HCT116 (cell line): Measurements from ENCODE around the gene TTLL4. TPM values are rescaled to one million over a fixed set of nuclear protein-coding genes. Genes with fewer than 3 reads are reported as not detected.

Experiments used
- ATAC-seq: fragments of 200-7000 bp; cut with Tn5 transposase; 2 replicates; pipeline ENCODE4 v1.9.1; 2020; ENCODE audit warnings: mild to moderate bottlenecking, moderate library complexity
- BruUV-seq: library from RNA; stranded (reverse); fragments of 400-500 nt; replicated peaks from 2 replicates; lab custom pipeline; 2021; lab: Mats Ljungman, UMichigan
- CTCF ChIA-PET: fragments of 300-600 bp; sonication (Branson Sonifier 250); formaldehyde crosslinking; loops from one replicate; lab custom pipeline; 2021; ENCODE audit warnings: antibody characterized with exemption; lab: Charles Lee
- POLR2A ChIA-PET: fragments of 300-600, 350-600 bp; sonication (Branson Sonifier 250); formaldehyde crosslinking; loops from one replicate; lab custom pipeline; 2021; ENCODE audit warnings: antibody characterized with exemption; lab: Charles Lee
- RAD21 ChIA-PET, 2 experiments: fragments of 300-600 bp; sonication (Branson Sonifier 250); formaldehyde crosslinking; loops; one replicate each; lab custom pipeline; 2023; ENCODE audit warnings: low total read pairs in 2 of 2; ENCODE audit not compliant: uncharacterized antibody in 2 of 2, unreplicated experiment in 2 of 2, low non-redundant PET in 1 of 2; lab: Charles Lee
- DNase-seq: peaks from one replicate; pipeline ENCODE4 v3.0.0-alpha.2; 2010; ENCODE audit warnings: low read depth, low spot score
- H2AFZ ChIP-seq: fragments of 200-600 bp; shearing (Covaris generic), sonication (generic); 2 replicates; pipeline ENCODE4 v1.6.1; 2017; ENCODE audit warnings: low read depth, mixed run types, mixed read lengths, antibody characterized with exemption, low read length; ENCODE audit not compliant: poor library complexity, severe bottlenecking
- H3K27ac ChIP-seq: 2 replicates; pipeline ENCODE4 v1.5.1; 2012; ENCODE audit warnings: low read depth, low read length
- H3K27me3 ChIP-seq: fragments of 200-600 bp; sonication (generic); 2 replicates; pipeline ENCODE4 v1.6.1; 2016; ENCODE audit warnings: mixed run types, low read length, mixed read lengths; ENCODE audit not compliant: insufficient read depth
- H3K36me3 ChIP-seq, 2 experiments: fragments of 200-500 bp in 1 of 2; fragments of 200-600 bp in 1 of 2; sonication (Bioruptor generic) in 1 of 2; sonication (generic) in 1 of 2; 2 replicates each; pipeline versions ENCODE4 v1.5.1 to v1.6.1; 2014 to 2016; ENCODE audit warnings: low read length in 2 of 2, inconsistent platforms in 1 of 2, mixed read lengths in 1 of 2, mixed run types in 1 of 2; ENCODE audit not compliant: insufficient read depth in 2 of 2, control insufficient read depth in 1 of 2
- H3K4me1 ChIP-seq, 2 experiments: fragments of 200-600 bp in 1 of 2; sonication (generic) in 1 of 2; 2 replicates each; pipeline versions ENCODE4 v1.5.1 to v1.6.1; 2012 to 2017; ENCODE audit warnings: low read length in 2 of 2, inconsistent platforms in 1 of 2, mild to moderate bottlenecking in 1 of 2, mixed read lengths in 1 of 2, mixed run types in 1 of 2, moderate library complexity in 1 of 2; ENCODE audit not compliant: insufficient read depth in 2 of 2, control insufficient read depth in 1 of 2
- H3K4me2 ChIP-seq: fragments of 200-600 bp; sonication (generic); 2 replicates; pipeline ENCODE4 v1.6.1; 2017; ENCODE audit warnings: mixed run types, low read length, mixed read lengths
- H3K4me3 ChIP-seq, 2 experiments: fragments of 200-600 bp in 1 of 2; sonication (generic) in 1 of 2; replicated peaks in 1 of 2; 2 replicates each; pipeline ENCODE4 v1.5.1; 2011 to 2016; ENCODE audit warnings: low read length in 2 of 2, control low read depth in 1 of 2, low read depth in 1 of 2, mild to moderate bottlenecking in 1 of 2, mixed read lengths in 1 of 2, mixed run types in 1 of 2
- H3K79me2 ChIP-seq: fragments of 200-600 bp; sonication (generic); 2 replicates; pipeline ENCODE4 v1.6.1; 2017; ENCODE audit warnings: mild to moderate bottlenecking, mixed run types, low read length, moderate library complexity, mixed read lengths; ENCODE audit not compliant: insufficient read depth
- H3K9ac ChIP-seq: fragments of 200-600 bp; sonication (generic); 2 replicates; pipeline ENCODE4 v1.6.1; 2016; ENCODE audit warnings: low read length, mixed read lengths
- H3K9me2 ChIP-seq: fragments of 200-600 bp; sonication (generic), shearing (Covaris generic); 2 replicates; pipeline ENCODE4 v1.6.1; 2017; ENCODE audit warnings: mixed run types, mild to moderate bottlenecking, moderate library complexity; ENCODE audit not compliant: insufficient read depth
- H3K9me3 ChIP-seq, 2 experiments: fragments of 200-500 bp in 1 of 2; fragments of 200-600 bp in 1 of 2; sonication (Bioruptor generic) in 1 of 2; sonication (generic) in 1 of 2; 2 replicates each; pipeline ENCODE4 v1.6.1; 2014 to 2017; ENCODE audit warnings: low read length in 2 of 2, mixed read lengths in 2 of 2, inconsistent platforms in 1 of 2, low read depth in 1 of 2, mild to moderate bottlenecking in 1 of 2, mixed run types in 1 of 2, moderate library complexity in 1 of 2; ENCODE audit not compliant: control insufficient read depth in 1 of 2, insufficient read depth in 1 of 2
- H4K20me1 ChIP-seq: fragments of 200-600 bp; sonication (generic), shearing (Covaris generic); 2 replicates; pipeline ENCODE4 v1.6.1; 2017; ENCODE audit warnings: mixed run types, mild to moderate bottlenecking, moderate library complexity; ENCODE audit not compliant: insufficient read depth
- CBX3 ChIP-seq: IDR thresholded peaks from 2 replicates; pipeline ENCODE4 v1.6.1; 2012; ENCODE audit warnings: low read depth
- EGR1 ChIP-seq: IDR thresholded peaks from 2 replicates; pipeline ENCODE4 v1.6.1; 2012; ENCODE audit warnings: low read depth
- ELF1 ChIP-seq: IDR thresholded peaks from 2 replicates; pipeline ENCODE4 v1.6.1; 2012; ENCODE audit warnings: low read depth, borderline replicate concordance
- EZH2 ChIP-seq: fragments of 200-600 bp; sonication (generic); IDR thresholded peaks from 2 replicates; pipeline ENCODE4 v1.6.1; 2017; ENCODE audit warnings: antibody characterized with exemption, mixed run types
- POLR2A ChIP-seq: IDR thresholded peaks from 2 replicates; pipeline ENCODE4 v1.7.0; 2011; ENCODE audit warnings: borderline replicate concordance; ENCODE audit not compliant: insufficient read depth, insufficient read length; ENCODE audit errors: extremely low read depth
- POLR2AphosphoS5 ChIP-seq: IDR thresholded peaks from 2 replicates; pipeline ENCODE4 v1.6.1; 2011; ENCODE audit warnings: mild to moderate bottlenecking, low read depth, low read length, moderate library complexity
- RAD21 ChIP-seq: IDR thresholded peaks from 2 replicates; pipeline ENCODE4 v1.6.1; 2012; ENCODE audit warnings: low read depth, mild to moderate bottlenecking
- SP1 ChIP-seq: IDR thresholded peaks from 2 replicates; pipeline ENCODE4 v1.6.1; 2012; ENCODE audit warnings: low read depth
- SRF ChIP-seq: IDR thresholded peaks from 2 replicates; pipeline ENCODE4 v1.6.1; 2012; ENCODE audit warnings: low read depth
- TCF7L2 ChIP-seq: IDR thresholded peaks from 2 replicates; pipeline ENCODE4 v1.7.0; 2011; ENCODE audit warnings: borderline replicate concordance, inconsistent platforms; ENCODE audit not compliant: insufficient read depth, insufficient read length; ENCODE audit errors: extremely low read depth
- YY1 ChIP-seq: IDR thresholded peaks from 2 replicates; pipeline ENCODE4 v1.6.1; 2011; ENCODE audit warnings: low read length, low read depth, moderate library complexity, mild to moderate bottlenecking; ENCODE audit not compliant: insufficient replicate concordance; ENCODE audit errors: extremely low read depth
- ZNF274 ChIP-seq: fragments of 200-500 bp; sonication (Bioruptor generic); IDR thresholded peaks from 2 replicates; pipeline ENCODE4 v1.6.1; 2014; ENCODE audit warnings: mild to moderate bottlenecking, low read depth, low read length, inconsistent platforms
- intact Hi-C: fragments of 100-400 bp; cut with micrococcal nuclease; formaldehyde crosslinking; loops from 2 replicates; pipeline ENCODE4 v1.10.0; 2022
- total RNA-seq: library from RNA; stranded (reverse); gene quantifications from one replicate; pipeline ENCODE4 v1.2.1, GENCODE V29; 2021; ENCODE audit not compliant: unreplicated experiment
- TF ChIP-seq, protein P1 (sequence below), 3 experiments: fragments of 200-600 bp in 1 of 3; sonication (generic) in 1 of 3; IDR thresholded peaks in 2 of 3; conservative IDR thresholded peaks in 1 of 3; 2 replicates each; pipeline ENCODE4 v1.5.1; 2012 to 2017; ENCODE audit warnings: low read depth in 2 of 3, low read length in 2 of 3, antibody characterized with exemption in 1 of 3, borderline replicate concordance in 1 of 3, control low read depth in 1 of 3, mild to moderate bottlenecking in 1 of 3, mixed read lengths in 1 of 3, mixed run types in 1 of 3, moderate library complexity in 1 of 3; ENCODE audit not compliant: insufficient read depth in 1 of 3
- TF ChIP-seq, protein P2 (sequence below): IDR thresholded peaks from 2 replicates; pipeline ENCODE4 v1.6.1; 2012
- TF ChIP-seq, protein P3 (sequence below): IDR thresholded peaks from 2 replicates; pipeline ENCODE4 v1.6.1; 2012
- TF ChIP-seq, protein P4 (sequence below): IDR thresholded peaks from 2 replicates; pipeline ENCODE4 v1.6.1; 2011; ENCODE audit warnings: mild to moderate bottlenecking, low read length, moderate library complexity; ENCODE audit not compliant: insufficient replicate concordance; ENCODE audit errors: extremely low read depth
- TF ChIP-seq, protein P5 (sequence below): IDR thresholded peaks from 2 replicates; pipeline ENCODE4 v1.6.1; 2012; ENCODE audit warnings: low read depth

Gene TTLL4
- total RNA-seq, 1 experiment from 2014 or later, result 53.0 TPM

DNA sequence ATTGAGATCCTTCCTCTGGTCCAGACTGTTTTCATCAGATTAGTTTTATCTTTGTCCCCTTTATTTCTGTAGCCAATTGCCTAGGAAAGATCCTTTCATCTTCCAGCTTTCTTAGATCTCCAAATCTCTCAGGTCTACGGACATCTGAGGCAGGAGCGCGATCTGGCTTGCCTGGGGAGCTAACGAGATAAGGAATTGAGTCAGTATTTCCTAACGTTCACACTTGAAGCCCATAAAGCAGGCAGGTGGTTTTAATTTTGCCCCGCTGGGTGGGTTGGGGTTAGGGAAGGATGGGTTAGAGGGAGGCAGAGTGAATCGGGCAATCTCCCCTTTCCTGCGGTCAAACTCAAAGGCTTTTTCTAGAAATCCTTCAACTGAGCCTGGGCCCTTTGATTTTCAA lies 727 bp upstream of the TTLL4 start:
- peaks cover 40% of the 10 kb centered on the region for H3K79me2 ChIP-seq
- no peak overlapping the region for H3K9ac ChIP-seq
- H3K36me3 ChIP-seq, result no peaks in the 10 kb centered on the region
- H3K9me2 ChIP-seq, result no peaks in the 10 kb centered on the region
- TF ChIP-seq, protein P1, sequence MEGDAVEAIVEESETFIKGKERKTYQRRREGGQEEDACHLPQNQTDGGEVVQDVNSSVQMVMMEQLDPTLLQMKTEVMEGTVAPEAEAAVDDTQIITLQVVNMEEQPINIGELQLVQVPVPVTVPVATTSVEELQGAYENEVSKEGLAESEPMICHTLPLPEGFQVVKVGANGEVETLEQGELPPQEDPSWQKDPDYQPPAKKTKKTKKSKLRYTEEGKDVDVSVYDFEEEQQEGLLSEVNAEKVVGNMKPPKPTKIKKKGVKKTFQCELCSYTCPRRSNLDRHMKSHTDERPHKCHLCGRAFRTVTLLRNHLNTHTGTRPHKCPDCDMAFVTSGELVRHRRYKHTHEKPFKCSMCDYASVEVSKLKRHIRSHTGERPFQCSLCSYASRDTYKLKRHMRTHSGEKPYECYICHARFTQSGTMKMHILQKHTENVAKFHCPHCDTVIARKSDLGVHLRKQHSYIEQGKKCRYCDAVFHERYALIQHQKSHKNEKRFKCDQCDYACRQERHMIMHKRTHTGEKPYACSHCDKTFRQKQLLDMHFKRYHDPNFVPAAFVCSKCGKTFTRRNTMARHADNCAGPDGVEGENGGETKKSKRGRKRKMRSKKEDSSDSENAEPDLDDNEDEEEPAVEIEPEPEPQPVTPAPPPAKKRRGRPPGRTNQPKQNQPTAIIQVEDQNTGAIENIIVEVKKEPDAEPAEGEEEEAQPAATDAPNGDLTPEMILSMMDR (IDR thresholded peaks at IDR 0.05 in 2 of 3, conservative IDR thresholded peaks at IDR 0.05 in 1 of 3; ENCODE audit: borderline replicate concordance in 1 of 3, insufficient read depth in 1 of 3, low read depth in 2 of 3, low read length in 2 of 3), result no peak
- TF ChIP-seq POLR2AphosphoS5 (no peak), ELF1 (no peak), YY1 (no peak), CBX3 (no peak), SP1 (no peak), ZNF274 (no peak), TCF7L2 (no peak), EZH2 (no peak), RAD21 (no peak), SRF (no peak), EGR1 (no peak), POLR2A (no peak)
- TF ChIP-seq, protein P2, sequence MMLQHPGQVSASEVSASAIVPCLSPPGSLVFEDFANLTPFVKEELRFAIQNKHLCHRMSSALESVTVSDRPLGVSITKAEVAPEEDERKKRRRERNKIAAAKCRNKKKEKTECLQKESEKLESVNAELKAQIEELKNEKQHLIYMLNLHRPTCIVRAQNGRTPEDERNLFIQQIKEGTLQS, result no peak
- TF ChIP-seq, protein P3, sequence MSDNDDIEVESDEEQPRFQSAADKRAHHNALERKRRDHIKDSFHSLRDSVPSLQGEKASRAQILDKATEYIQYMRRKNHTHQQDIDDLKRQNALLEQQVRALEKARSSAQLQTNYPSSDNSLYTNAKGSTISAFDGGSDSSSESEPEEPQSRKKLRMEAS, result no peak
- TF ChIP-seq, protein P4, sequence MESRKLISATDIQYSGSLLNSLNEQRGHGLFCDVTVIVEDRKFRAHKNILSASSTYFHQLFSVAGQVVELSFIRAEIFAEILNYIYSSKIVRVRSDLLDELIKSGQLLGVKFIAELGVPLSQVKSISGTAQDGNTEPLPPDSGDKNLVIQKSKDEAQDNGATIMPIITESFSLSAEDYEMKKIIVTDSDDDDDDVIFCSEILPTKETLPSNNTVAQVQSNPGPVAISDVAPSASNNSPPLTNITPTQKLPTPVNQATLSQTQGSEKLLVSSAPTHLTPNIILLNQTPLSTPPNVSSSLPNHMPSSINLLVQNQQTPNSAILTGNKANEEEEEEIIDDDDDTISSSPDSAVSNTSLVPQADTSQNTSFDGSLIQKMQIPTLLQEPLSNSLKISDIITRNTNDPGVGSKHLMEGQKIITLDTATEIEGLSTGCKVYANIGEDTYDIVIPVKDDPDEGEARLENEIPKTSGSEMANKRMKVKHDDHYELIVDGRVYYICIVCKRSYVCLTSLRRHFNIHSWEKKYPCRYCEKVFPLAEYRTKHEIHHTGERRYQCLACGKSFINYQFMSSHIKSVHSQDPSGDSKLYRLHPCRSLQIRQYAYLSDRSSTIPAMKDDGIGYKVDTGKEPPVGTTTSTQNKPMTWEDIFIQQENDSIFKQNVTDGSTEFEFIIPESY, result no peak
- TF ChIP-seq, protein P5, sequence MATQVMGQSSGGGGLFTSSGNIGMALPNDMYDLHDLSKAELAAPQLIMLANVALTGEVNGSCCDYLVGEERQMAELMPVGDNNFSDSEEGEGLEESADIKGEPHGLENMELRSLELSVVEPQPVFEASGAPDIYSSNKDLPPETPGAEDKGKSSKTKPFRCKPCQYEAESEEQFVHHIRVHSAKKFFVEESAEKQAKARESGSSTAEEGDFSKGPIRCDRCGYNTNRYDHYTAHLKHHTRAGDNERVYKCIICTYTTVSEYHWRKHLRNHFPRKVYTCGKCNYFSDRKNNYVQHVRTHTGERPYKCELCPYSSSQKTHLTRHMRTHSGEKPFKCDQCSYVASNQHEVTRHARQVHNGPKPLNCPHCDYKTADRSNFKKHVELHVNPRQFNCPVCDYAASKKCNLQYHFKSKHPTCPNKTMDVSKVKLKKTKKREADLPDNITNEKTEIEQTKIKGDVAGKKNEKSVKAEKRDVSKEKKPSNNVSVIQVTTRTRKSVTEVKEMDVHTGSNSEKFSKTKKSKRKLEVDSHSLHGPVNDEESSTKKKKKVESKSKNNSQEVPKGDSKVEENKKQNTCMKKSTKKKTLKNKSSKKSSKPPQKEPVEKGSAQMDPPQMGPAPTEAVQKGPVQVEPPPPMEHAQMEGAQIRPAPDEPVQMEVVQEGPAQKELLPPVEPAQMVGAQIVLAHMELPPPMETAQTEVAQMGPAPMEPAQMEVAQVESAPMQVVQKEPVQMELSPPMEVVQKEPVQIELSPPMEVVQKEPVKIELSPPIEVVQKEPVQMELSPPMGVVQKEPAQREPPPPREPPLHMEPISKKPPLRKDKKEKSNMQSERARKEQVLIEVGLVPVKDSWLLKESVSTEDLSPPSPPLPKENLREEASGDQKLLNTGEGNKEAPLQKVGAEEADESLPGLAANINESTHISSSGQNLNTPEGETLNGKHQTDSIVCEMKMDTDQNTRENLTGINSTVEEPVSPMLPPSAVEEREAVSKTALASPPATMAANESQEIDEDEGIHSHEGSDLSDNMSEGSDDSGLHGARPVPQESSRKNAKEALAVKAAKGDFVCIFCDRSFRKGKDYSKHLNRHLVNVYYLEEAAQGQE, result no peak
- no peaks in the 10 kb centered on the region for H3K27me3 ChIP-seq
- ChIA-PET RAD21 (interaction anchor here in 1 of 2 experiments (0.7 kb wide), 1 partner anchor 50 kb away, joined by 3 read pairs; the partner anchor contains the start of genes BCS1L and ZNF142), POLR2A (interaction anchor here (0.8 to 1.0 kb wide), 3 partner anchors 8 to 18 kb away, joined by 3 read pairs; no protein-coding TSS in a partner anchor), CTCF (interaction anchor here (0.6 to 2.6 kb wide), 16 partner anchors 7 to 440 kb away, joined by 3 to 12 read pairs (median 4); partner anchors contain the start of genes AAMP, BCS1L, PNKD and RNF25)
- H3K9me3 ChIP-seq, result no peaks in the 10 kb centered on the region
- ATAC-seq, result no peak
- no peak overlapping the region for H3K27ac ChIP-seq
- peaks cover 3% of the 10 kb centered on the region; the same call in 1 of the 2 replicates for H4K20me1 ChIP-seq
- intact Hi-C loops, result loop anchor here (1.0 kb wide), 1 partner anchor 137 kb away; no protein-coding TSS in a partner anchor
- BruUV-seq, result no TSS peak
- H3K4me2 ChIP-seq, result no peak overlapping the region
- H2AFZ ChIP-seq, result peak overlapping the region; percentile 11
- H3K4me1 ChIP-seq, result peaks cover 0 to 11% of the 10 kb centered on the region in 2 experiments; a peak in 2 of 4 replicates
- no peak for DNase-seq
- H3K4me3 ChIP-seq, result no peak overlapping the region
